ENCODE measurements around the gene PCSK7.

- TF ChIP-seq ZNF384 (IDR thresholded peaks at IDR 0.05) (no peak), SUZ12 (IDR thresholded peaks at IDR 0.05) (no peak), SP1 (IDR thresholded peaks at IDR 0.05) (no peak), PKNOX1 (IDR thresholded peaks at IDR 0.05) (no peak), ELF4 (IDR thresholded peaks at IDR 0.05) (no peak)
Observed at GRCh38 chr11:117251506-117251905, 19.6 kb upstream of the PCSK7 start.
